HG02623 (cell line): Measurements from ENCODE around the gene WFIKKN1.

ENCODE experiments used
- ATAC-seq: cut with Tn5 transposase; IDR thresholded peaks from one replicate; pipeline ENCODE4 v1.9.1; 2021; ENCODE audit warnings: moderate library complexity; ENCODE audit not compliant: unreplicated experiment

The WFIKKN1 gene, protein sequence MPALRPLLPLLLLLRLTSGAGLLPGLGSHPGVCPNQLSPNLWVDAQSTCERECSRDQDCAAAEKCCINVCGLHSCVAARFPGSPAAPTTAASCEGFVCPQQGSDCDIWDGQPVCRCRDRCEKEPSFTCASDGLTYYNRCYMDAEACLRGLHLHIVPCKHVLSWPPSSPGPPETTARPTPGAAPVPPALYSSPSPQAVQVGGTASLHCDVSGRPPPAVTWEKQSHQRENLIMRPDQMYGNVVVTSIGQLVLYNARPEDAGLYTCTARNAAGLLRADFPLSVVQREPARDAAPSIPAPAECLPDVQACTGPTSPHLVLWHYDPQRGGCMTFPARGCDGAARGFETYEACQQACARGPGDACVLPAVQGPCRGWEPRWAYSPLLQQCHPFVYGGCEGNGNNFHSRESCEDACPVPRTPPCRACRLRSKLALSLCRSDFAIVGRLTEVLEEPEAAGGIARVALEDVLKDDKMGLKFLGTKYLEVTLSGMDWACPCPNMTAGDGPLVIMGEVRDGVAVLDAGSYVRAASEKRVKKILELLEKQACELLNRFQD

DNA sequence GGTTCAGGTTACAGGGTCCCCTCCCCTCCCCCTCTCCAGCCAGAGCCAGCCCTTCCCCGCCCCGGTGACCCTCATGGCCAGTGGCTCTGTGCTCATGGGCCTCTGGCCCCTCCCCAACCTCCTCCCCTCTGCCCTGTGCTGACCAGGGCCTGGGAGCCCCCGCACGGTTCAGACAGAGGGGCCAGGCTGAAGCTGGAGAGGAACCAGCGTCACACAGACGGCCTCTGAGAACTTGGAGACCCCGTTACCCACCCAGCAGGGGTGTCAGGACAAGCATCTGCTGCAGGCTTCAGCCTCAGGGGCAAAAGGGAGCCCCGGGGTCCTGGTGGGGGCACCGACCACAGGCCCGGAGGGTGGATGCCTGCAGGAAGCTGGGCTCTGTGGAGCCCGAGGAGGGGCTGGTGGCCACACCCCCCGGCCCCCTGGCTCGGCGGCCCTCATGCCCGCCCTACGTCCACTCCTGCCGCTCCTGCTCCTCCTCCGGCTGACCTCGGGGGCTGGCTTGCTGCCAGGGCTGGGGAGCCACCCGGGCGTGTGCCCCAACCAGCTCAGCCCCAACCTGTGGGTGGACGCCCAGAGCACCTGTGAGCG lies at the start of gene WFIKKN1:
TSS of gene WFIKKN1 (plus strand) at position 171 of the 591 bp plus-strand sequence. CDS start at position 440, 269 bp downstream.
- ATAC-seq, result no peak

DNA sequence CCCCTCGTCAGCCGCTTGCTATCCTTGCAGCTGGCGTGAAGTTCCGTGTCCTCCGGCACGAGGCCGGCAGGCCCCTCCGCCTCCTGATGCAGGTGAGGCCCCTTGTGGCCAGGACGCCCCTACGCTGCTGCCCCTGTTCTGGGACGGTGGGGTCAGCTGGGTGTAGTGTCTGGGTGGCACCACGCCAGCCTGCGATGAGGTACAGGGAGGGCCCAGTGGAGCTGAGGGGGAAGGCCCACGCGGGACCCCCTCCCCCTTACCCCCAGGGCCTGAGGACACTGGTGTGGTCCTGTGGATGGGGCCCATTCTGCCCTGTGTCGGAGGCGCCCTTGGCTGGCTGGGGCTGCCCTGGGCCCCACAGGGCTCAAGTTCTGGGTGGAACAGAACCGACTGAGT lies 48.6 kb upstream of the WFIKKN1 start:
- ATAC-seq, result no peak

DNA sequence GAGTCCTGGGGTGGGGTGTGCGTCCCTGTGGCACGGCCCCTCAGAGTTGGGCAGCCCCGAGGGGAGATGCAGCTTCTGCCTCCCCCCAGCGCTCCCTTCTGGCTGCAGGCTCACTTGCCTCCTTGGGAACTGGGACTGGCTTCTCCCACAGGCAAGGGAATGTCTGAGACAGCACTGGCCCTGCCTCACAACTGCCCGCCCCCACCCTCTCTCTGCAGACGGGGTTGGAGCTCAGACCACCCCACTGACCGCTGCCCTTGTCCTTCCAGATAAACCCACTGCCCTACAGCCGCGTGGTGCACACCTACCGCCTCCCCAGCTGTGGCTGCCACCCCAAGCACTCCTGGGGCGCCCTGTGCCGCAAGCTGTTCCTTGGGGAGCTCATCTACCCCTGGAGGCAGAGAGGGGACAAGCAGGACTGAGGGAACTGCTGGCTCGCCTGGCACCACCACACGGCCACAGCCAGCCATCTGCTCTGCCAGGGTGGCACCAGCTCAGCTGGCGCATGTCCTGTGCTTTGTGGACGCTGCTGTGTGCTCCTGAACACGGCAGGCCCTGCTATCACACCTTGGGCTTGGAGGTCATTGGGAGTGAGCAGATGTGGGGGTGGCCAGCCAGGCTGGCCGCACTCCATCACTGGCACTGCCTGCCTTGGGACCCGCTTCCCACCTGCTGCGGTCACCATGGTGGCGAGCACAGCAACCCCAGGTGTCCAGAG lies 48.0 kb upstream of the WFIKKN1 start:
- ATAC-seq, result no peak

DNA sequence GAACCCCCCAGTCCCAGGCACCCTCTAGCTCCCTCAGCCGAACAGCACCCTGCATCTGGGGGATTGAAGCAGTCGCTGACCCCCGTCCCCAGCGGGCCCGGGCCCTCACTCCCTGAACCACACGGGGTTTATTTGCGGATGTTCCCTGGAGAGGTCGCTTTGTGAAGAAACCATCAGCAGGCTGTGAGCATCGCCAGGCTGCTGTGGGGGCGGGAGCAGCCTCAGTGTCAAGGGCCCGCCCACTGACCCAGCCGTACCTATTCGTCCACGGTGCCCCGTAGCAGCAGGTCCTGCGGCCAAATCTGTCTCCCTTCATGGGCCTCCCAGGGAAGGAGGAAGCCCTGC lies 47.3 kb upstream of the WFIKKN1 start:
- ATAC-seq, result no peak

DNA sequence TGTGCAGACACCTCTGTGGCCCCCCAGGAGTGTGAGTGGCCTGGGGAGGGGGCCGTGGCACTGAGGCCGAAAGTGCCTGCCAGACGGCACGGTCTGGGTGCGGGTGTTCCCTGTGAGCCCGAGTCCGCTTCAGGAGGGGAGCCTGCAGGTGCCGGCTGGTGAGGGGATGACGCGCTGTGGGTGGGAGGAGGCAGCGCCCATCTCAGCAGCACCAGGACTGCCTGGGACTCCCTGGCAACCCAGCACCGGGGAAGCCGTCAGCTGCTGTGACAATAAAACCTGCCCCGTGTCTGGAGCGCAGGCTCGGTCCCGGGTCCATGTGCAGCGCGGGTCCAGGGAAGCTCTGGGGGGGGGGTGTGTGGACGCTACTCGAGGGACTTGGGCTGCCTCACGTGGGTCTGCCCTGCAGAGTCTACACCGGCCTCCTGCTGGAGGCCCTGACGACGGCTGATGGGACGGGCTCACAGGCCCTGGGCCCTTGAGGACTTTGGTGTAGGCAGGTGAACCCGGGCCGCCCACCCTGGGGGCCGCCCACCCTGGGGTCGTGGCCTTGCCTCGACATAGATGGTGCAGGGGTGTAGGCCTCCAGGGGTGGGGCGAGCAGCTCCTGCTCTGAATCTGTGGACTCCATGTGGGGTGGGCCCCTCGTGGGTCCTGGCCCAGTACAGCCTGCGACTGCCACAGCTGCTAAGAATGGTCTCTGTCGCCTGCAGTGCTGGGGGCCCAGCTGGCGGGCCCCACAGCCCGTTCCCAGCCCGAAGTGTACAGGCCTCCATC lies 46.8 kb upstream of the WFIKKN1 start:
- no peak for ATAC-seq

DNA sequence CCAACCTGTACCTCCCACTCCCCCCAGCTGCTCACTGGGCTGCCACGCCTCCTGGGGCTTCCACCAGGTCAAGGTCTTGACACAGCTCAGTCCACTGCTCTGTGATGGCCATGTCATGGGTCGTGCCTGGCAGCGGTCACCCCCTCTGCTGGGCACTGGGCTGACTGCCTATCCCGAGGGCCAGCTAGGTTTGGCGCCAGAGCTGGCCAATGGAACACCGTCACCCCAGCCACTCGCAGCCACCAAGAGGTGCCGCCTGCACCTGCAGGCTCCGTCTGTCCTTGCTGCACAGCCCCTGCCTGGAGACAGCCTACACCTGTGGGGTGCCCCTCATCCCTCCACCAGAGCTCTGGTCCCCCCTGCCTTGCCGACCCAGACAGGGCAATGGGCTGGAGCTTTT lies 45.4 kb upstream of the WFIKKN1 start:
- no peak for ATAC-seq

DNA sequence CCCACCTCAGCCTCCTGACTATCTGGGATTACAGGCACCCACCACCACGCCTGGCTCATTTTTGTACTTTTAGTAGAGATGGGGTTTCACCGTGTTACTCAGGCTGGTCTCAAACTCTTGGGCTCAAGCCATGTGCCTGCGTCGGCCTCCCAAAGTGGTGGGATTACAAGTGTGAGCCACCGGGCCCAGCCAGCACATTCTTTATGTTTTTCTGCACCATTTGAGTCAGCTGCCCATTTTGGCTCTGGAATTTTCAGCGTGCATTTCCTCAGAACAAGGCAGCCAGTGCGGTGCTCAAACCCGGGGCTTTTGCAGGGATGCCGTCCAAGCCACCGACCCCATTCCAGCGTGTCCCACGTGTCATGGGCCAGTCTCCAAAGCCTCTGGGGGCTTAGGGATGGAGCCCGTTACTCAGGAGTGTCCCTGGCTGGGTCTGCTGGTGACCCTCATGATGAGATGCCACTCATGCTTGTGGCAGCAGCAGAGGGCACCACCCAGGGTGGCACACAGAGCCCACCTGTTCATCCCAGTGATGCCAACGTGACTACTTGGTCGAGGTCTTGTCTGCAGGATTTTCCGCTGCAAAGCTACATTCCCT lies 44.6 kb upstream of the WFIKKN1 start:
- ATAC-seq, result no peak

DNA sequence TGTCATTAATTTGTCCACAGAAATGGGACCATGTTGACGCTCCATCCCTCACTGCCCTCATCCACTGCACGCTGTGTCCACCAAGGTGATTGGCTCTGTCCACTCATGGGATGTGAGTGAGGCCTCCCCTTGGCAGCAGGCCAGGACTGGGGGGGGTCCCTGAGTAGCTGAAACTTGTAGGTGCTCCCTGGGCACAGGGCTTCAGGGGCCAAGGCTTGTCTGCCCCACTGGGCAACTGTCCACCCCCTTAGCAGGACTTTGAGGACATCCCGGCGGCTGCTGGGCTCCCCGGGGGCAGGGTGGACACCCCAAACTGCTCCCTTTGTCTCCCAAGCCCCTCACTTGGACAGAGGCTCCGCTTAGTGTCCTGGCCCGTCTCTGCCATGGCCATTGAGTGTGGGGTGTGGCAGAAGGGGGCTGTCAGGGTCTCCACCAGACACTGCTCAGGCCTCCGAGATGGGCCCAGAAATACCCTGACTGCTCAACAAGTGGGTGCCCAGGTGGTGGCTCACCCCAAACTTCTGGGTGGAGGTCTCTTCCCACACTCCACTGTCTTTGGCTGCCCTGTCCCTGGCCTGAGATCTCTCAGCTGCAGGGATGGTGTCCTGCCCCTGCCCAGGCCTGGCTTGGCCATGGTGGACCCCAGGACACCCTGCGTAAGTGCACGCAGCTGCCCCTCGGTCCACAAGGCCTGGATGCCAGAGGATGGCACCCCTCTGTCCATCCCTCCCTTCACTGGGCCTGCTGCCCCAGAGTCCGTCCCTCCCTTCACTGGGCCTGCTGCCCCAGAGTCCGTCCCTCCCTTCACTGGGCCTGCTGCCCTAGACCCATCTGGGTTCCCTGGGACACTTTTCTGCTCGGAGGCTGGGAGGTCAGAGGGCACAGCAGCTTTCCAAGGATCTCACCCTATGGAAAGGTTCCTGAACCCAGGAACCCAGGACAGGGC lies 43.9 kb upstream of the WFIKKN1 start:
- ATAC-seq, result no peak

DNA sequence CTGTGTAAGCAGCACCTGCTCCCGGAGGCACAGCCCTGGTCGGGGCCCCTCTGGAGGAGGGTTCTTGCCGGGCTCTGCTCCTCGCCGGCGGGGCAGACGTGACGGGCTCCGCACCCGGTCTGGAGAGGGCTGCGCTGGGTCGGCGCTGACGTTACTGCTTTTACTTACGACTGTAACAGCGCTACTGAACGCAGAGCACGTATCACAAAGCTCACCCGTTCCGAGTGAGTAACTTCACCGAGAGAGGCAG lies 42.2 kb upstream of the WFIKKN1 start:
- ATAC-seq, result no peak

DNA sequence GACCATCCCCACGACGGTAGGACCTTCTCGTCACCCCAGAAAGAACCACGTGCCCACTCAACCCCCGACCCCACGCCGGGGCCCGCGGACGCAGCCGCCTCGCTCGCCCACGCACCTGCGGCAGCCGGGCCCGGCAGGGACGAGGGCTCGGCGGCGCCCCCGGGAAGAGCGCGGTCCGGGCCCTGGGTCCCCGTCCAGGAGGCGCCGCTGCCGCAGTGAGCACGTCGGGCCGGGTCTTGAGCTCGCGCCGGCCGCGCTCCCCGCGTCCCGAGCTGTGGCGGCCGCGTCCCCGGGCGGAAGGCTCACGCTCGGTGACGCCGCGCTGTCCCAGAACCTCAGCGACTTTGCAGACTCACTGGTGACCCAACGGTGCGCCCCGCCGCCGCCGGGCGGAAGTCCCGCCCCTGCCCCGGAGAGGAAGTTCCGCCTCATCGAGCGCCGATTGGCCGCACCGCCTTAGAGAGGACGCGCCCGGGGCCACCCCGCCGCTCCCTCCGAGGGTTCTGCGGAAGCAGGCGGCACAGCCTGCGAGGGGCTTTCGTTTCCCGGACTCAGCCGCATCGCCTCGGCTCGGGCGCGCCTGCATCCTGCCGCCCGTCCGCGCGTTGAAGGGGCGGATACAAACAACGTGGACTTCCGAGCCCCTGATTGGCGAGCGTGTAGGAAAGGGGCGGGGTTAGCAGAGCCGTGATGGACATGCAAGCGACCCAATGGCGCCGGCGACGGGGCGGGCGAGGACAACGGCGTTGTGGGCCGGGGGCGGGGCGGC lies 41.7 kb upstream of the WFIKKN1 start:
- ATAC-seq, result peak; percentile 62

DNA sequence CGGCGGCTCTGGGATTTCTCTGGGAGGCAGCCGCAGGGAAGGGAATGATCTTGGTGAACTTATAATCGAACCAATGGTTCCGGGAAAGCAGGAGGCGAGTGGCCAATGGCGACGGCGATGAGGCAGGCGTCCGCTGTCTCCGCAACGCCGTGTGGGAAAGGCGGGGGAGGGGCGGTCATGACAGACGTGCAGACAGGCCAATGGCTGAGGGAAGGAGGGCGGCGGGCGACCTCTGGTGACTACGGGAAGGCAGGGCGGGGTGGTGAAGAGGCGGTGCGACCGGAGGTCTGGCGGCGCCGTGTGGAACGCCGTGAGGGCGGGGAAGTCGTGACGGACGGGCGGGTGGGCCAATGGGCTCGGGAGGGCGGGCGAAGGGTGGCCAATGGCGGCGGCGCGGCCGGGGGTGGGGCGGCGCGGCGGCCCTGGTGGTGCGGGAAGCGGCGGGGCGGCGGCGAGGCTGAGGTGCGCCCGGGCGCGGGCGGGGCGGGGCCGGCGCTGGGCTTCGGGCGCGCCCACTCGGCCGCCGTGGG lies 41.1 kb upstream of the WFIKKN1 start, which contains the start of gene RAB40C:
TSS of gene RAB40C (plus strand) at position 409 of the 530 bp plus-strand sequence. CDS start 226 bp downstream, outside the sequence.
- peak; percentile 69 for ATAC-seq

DNA sequence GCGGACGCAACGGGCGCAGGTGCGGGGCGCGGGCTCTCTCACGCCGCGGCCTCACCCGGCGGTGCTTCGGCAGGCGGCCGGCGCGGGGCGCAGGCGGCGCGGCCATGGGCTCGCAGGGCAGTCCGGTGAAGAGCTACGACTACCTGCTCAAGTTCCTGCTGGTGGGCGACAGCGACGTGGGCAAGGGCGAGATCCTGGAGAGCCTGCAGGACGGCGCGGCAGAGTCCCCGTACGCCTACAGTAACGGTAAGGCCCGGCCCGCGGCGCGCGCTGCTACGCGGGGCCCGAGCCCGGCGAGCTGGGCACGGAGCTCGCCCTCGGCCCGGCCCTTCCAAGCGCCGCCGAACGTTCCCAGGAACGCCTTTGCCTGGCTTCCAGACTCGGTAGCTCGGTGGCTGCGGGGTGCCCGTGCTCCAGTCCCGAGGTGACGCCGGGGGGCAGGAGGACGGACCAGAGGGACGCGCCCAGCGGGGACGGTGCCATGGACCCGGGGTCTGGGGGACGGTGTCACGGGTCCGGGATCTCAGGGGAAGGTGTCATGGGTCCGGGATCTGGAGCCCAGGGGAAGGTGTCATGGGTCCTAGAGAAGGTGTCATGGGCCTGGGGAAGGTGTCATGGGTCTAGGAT lies 40.5 kb upstream of the WFIKKN1 start:
- no peak for ATAC-seq

DNA sequence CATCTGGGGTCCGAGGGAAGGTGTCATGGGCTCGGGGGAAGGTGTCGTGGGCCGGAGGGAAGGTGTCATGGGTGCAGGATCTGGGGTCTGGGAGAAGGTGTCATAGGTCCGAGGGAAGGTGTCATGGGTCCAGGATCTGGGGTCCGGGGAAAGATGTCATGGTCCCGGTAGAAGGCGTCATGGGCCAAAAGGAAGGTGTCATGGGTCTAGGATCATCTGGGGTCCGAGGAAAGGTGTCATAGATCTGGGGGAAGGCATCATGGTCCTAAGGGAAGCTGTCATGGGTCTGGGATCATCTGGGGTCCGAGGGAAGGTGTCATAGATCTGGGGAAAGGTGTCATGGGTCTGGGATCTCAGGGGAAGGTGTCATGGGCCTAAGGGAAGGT lies 40.0 kb upstream of the WFIKKN1 start:
- no peak for ATAC-seq

DNA sequence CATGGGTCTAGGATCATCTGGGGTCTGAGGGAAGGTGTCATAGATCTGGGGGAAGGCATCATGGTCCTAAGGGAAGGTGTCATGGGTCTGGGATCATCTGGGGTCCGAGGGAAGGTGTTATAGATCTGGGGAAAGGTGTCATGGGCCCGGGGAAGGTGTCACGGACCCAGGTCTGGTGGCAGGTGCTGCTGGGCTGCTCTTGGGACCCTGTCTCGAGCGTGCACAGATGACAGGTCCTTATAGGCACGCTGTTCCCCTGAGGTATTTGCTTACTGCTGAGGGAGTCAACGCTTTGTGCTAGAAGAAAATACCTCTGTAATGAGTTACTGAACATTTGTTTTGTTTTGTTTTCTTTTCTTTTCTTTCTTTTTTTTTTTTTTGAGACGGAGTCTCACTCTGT lies 39.6 kb upstream of the WFIKKN1 start:
- ATAC-seq, result no peak

DNA sequence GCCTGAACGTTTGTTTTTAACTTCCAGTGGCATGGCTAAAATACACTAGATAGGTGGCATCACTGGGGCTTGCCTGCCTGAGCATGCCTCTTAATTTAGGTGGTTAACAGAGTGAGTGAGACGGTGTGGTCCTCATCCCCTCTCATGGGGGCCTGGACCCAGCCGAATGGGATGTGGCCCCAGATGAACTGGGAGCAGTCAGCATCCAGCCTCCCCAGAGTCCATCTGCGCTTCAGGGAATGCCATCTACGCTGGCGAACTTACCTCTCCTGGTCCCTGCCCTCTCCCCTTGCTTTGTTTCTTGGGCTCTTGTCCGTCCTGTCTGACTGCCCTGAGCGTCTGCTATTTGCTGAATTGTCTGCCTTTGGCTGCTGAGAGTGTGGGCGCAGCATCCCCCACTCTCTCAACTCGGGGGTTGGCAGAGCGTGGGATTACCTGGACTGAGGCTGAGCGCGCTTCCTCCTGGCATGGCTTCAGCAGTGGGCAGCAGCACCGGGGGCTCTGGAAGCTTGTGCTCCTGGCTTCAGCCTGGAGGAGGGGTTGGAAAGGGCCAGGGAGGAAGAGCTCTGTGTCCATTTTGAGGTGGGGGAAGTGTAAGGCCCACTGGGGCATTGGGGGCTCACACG lies 38.8 kb upstream of the WFIKKN1 start:
- ATAC-seq, result no peak

DNA sequence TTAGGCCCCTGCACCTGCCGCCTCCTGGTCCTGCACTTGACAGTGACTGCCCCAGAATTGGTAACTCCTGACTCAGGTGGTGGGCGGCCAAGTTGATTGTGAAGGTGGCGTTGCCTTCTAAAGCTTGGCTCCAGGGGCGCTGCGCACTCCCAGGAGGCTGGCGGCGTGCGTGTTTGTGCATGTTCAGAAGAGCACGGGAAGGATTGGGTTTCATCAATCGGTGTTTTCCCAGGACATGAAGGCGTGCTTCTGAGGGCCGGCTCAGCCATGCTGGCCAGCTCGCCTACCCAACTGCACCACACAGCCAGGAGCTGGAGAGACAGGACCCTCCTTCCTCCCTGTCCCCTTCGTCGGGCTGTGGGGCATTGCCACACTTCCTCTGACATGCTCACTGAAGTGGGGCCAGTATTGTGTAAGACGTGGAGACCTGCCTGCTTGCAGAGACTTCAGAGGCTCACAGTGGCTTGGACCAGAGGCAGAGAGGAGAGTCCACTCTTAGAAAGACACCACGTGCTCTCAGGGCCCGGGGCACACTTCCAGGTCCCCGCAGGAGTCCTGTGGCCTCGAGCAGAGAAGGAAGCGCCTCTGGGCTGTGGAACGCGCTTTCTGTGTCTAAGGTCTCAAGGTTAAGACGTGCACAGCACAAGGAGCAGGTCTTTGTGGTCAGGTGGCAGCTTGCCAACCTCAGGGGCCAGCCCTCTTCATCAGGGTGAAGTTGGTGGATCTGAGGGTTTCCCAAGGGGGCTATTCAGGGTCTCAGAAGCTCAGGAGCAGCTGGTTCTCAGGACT lies 38.1 kb upstream of the WFIKKN1 start:
- ATAC-seq, result no peak

DNA sequence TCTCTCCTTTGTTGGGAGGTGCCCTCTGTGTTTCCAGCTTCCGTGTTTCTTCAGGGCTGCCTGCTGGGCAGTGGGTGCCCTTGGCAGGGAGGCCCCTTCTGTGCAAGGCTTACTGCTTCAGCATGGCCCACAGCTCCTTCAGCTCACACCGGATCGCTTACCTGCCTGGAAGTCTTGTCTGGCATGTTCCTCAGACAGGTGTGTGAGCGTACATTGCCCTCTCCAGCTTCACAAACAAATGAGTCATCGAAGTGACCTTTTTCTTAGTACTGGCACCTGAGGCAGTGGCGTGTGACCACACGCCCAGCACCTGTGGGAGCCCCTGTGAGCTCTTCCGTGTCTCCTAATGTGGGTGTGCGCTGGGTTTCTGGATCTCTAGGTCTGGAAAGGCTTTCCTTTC lies 37.4 kb upstream of the WFIKKN1 start:
- ATAC-seq, result no peak
